HG02588 (cell line): ENCODE results near the gene SPATA13.
A peak's percentile ranks its signal among the peaks of the same experiment; 100 is the strongest.

Source experiments
- ATAC-seq: cut with Tn5 transposase; IDR thresholded peaks from one replicate; pipeline ENCODE4 v1.9.1; 2021; ENCODE audit warnings: mild to moderate bottlenecking, moderate library complexity; ENCODE audit not compliant: unreplicated experiment

SPATA13 gene

GRCh38 chr13:24274452-24275021, 114.0 kb downstream of the SPATA13 start:
- peak; percentile 61 for ATAC-seq

GRCh38 chr13:24275041-24275440, 114.5 kb downstream of the SPATA13 start:
- no peak for ATAC-seq

GRCh38 chr13:24276306-24276705, 115.8 kb downstream of the SPATA13 start:
- ATAC-seq = no peak

GRCh38 chr13:24276861-24277260, 116.3 kb downstream of the SPATA13 start:
- no peak for ATAC-seq

GRCh38 chr13:24277761-24278160, 117.2 kb downstream of the SPATA13 start:
- ATAC-seq = no peak

- no peak for ATAC-seq
Observed at GRCh38 chr13:24279327-24280110, 119.0 kb downstream of the SPATA13 start.

GRCh38 chr13:24280720-24281119, 120.2 kb downstream of the SPATA13 start:
- ATAC-seq = peak; percentile 56

- no peak for ATAC-seq
Observed at GRCh38 chr13:24281188-24282008, 120.9 kb downstream of the SPATA13 start.

GRCh38 chr13:24282256-24282655, 121.7 kb downstream of the SPATA13 start:
- no peak for ATAC-seq

GRCh38 chr13:24284889-24285565, 124.5 kb downstream of the SPATA13 start:
- ATAC-seq = no peak

- ATAC-seq = no peak
Observed at GRCh38 chr13:24286624-24287023, 126.1 kb downstream of the SPATA13 start.

GRCh38 chr13:24287748-24288287, 127.3 kb downstream of the SPATA13 start:
- ATAC-seq = no peak

- ATAC-seq = no peak
Observed at GRCh38 chr13:24288870-24289269, 128.3 kb downstream of the SPATA13 start.

- no peak for ATAC-seq
Observed at GRCh38 chr13:24290280-24290932, 129.9 kb downstream of the SPATA13 start.

GRCh38 chr13:24292481-24292880, 132.0 kb downstream of the SPATA13 start:
- ATAC-seq = no peak

- ATAC-seq = no peak
Observed at GRCh38 chr13:24293746-24294145, 133.2 kb downstream of the SPATA13 start.

- no peak for ATAC-seq
Observed at GRCh38 chr13:24299488-24300114, 139.1 kb downstream of the SPATA13 start.

GRCh38 chr13:24301434-24301833, 140.9 kb downstream of the SPATA13 start:
- no peak for ATAC-seq

GRCh38 chr13:24301911-24302310, 141.4 kb downstream of the SPATA13 start:
- no peak for ATAC-seq

GRCh38 chr13:24304620-24305019, 144.1 kb downstream of the SPATA13 start:
- no peak for ATAC-seq
